Measurements from ENCODE around the gene MEX3B.

The MEX3B gene

DNA sequence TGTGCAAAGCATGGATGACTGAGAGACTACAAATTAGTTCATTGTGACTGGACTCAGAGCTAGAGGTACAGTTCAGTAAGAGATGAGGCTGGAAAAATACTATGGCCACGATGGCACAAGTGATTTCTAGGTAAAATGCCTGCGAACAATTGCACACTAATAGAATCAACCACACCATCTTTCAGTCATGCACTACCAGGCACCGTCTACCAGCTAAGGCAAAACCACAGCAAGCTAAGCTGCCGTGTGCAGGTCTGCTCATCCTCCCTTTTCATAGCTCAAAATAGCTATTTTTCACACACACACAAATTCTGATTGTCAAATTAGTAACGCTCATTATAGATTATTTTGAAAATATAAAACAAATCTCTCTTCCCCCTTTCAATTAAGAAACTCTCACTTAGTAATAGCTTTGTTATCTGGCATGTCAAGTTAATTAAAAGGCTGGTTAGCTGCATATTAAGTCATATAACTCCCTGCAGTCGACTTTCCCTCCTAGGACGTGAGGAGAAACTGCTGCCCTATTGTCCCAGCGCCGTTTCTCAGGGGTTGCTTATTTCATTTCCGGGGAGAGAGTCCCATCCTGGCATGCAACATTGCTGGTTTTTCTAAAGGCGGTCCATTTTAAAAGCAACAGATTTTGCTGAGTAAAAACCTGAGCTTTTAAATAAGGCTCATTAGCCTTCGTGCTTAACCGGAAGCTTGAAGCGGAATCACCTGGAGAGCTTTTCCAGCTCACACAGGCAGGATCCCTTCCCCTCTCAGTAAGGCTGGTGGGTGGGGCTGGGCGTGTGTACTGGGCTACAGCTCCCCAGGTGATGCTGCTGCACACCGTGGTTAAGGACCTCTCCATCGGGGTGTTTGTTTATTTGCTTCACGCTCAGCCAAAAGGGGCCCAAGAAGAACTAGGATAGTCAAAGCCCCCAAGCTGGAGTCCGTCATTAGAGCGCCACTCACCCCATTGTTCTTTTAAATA lies 16.9 kb upstream of the MEX3B start:
- H3K4me3 ChIP-seq (ENCODE audit: low read length), result no peak overlapping the region
- TF ChIP-seq, protein P1, sequence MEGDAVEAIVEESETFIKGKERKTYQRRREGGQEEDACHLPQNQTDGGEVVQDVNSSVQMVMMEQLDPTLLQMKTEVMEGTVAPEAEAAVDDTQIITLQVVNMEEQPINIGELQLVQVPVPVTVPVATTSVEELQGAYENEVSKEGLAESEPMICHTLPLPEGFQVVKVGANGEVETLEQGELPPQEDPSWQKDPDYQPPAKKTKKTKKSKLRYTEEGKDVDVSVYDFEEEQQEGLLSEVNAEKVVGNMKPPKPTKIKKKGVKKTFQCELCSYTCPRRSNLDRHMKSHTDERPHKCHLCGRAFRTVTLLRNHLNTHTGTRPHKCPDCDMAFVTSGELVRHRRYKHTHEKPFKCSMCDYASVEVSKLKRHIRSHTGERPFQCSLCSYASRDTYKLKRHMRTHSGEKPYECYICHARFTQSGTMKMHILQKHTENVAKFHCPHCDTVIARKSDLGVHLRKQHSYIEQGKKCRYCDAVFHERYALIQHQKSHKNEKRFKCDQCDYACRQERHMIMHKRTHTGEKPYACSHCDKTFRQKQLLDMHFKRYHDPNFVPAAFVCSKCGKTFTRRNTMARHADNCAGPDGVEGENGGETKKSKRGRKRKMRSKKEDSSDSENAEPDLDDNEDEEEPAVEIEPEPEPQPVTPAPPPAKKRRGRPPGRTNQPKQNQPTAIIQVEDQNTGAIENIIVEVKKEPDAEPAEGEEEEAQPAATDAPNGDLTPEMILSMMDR (IDR thresholded peaks at IDR 0.05; ENCODE audit: insufficient read depth, low read depth, low read length, missing control alignments), result no peak

DNA sequence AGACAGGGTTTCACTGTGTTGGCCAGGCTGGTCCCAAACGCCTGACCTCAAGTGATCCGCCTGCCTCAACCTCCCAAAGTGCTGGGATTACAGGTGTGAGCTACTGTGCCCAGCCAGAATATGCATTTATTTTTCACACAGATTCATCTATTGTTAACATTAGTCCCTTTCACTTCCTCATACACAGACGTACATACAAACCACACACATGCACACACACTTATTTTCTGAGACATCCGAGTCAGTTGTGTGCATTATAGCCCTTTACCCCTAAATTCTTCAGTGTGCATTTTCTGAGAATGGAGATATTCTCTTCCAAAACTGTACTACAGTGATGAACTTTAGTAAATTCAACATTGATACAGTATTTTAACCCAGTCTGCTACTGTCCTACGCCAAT lies 15.0 kb upstream of the MEX3B start:
- no peak overlapping the region for H3K4me3 ChIP-seq (ENCODE audit: low read length)

More for the DNA sequence above, 16.9 kb upstream of the MEX3B start:
- DNase-seq (ENCODE audit: low read depth), result peak; percentile 9

DNA sequence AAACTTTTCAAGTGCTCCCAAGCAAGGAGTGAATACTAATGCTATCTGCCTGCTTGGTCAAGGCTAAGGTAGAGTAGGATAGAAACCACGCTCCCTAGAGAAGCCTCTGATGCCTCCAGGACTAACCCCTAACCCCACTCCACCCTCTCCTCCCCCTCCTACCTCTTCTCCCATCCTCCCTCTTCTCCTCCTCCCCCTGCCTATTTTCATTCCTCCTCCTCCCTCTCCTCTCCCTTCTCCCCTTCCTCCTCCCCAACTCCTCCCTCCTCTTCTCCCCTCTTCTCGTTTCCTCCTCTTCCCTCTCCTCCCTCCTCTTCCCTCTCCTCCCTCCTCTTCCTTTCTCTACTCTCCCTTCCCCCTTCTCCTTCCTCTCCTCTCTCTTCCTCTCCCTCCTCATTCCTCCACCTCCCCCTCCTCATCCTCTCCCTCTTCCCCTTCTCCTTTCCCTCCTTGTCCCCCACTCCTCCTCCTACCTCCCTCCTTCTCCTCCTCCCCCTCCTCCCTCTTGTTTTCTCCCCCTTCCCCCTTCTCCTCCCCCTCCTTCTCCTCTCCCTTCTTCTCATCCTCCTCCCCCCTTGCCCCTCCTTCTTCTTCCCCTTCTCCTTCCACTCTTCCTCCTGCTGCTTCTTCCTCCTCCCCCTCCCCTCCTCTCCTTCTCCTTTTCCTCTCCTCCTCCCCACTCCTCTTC lies 12.8 kb upstream of the MEX3B start:
- H3K4me3 ChIP-seq (ENCODE audit: low read length), result no peak overlapping the region
- TF ChIP-seq, protein P1 (IDR thresholded peaks at IDR 0.05; ENCODE audit: insufficient read depth, low read depth, low read length, missing control alignments), result no peak
- no peak for DNase-seq (ENCODE audit: low read depth)

More for the DNA sequence above, 15.0 kb upstream of the MEX3B start:
- no peak for DNase-seq (ENCODE audit: low read depth)
- TF ChIP-seq, protein P1 (IDR thresholded peaks at IDR 0.05; ENCODE audit: insufficient read depth, low read depth, low read length, missing control alignments), result no peak

DNA sequence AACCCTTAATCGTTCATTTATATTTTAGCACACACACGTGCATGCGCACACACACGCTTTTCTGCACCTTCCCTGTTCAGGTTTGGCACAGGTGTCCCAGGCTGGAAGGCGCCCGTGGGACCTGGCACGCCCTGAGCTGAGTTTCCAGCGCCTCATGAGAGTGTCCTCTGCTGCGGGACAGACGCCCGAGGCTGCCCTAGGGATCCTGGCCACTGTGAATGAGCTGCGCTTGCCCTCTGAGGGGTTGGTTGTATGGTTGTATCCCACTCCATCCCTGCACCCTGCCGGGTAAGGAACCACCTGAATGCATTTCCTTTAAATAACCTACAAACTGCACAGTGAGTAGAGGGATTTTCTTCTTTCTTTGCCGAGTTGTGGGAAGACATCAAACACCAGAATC lies 12.2 kb upstream of the MEX3B start:
- H3K4me3 ChIP-seq (ENCODE audit: low read length), result no peak overlapping the region
- TF ChIP-seq, protein P1 (IDR thresholded peaks at IDR 0.05; ENCODE audit: insufficient read depth, low read depth, low read length, missing control alignments), result no peak
- DNase-seq (ENCODE audit: low read depth), result no peak

DNA sequence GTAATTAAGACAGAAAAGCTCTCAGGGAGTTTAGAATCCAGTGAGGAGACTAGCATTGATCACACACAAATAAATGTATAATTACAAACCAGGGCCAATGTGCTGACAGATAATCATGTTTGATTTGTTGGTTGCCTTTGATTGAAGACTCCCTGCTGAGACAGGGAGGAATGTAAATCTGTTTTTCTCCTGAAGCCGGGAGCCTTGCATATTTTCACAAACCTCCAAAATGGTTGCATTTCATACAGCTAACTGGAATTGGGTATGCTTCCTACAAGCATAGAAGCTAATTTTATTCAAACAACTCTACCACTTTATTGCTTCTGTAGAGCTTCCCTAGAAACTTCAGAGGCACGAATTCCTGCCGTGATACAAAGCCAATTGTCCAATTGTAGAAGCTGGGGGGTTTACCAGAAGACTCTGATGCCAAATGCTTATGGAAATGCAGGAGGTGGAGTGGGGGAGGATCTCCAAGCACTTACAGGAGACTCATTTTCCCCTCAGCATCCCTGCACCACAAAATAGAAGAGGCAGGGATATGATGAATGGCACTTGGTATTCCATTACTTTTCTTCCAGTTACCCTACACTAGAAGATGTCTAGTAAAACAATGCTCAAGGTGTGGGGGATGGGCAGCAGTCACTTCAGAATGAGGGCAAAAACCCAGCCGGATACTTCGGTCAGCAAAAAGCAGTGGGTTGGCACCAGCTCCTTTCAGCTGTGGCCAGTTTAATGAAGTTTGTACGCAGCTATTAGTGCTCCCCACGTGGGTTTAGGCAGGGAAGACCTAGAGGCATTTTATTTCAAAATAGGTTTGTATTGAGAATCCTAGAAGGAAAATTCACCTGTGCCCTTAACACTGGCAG lies 11.4 kb upstream of the MEX3B start:
- DNase-seq (ENCODE audit: low read depth), result no peak
- no peak overlapping the region for H3K4me3 ChIP-seq (ENCODE audit: low read length)
- TF ChIP-seq, protein P1 (IDR thresholded peaks at IDR 0.05; ENCODE audit: insufficient read depth, low read depth, low read length, missing control alignments), result no peak

DNA sequence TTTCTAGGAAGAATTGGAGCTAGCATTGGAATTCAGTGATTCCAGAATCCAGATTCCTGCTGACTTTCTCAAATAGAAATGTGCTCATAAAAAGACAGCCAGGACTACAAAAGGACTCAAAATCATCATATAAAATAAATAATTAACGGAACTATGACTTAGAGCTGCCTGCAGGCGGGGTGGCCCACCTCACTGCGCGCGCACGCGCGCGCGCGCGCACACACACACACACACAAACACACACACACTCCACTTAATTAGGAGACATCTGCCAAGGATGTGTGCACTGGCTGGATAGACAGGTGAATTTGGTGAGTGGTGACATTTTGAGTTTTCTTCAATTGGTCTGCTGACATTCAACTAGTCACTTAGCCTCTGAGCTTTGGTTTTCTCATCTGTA lies 6.9 kb upstream of the MEX3B start:
- no peak for DNase-seq (ENCODE audit: low read depth)
- no peak overlapping the region for H3K4me3 ChIP-seq (ENCODE audit: low read length)
- TF ChIP-seq, protein P1 (IDR thresholded peaks at IDR 0.05; ENCODE audit: insufficient read depth, low read depth, low read length, missing control alignments), result no peak

All from epithelial cell of esophagus (primary cell).